Smooth muscle cell (in vitro differentiated cells): ENCODE data around the gene NDRG4. TPM values are rescaled to one million over a fixed set of nuclear protein-coding genes. Genes with fewer than 3 reads are reported as not detected.
A peak's percentile ranks its signal among the peaks of the same experiment; 100 is the strongest.

Experiments used
- DNase-seq: peaks from one replicate; lab custom pipeline; 2025; ENCODE audit not compliant: unreplicated experiment; lab: John Stamatoyannopoulos, UW
- H2AFZ ChIP-seq: fragments of 200-600 bp; sonication (generic); 2 replicates; pipeline ENCODE4 v1.6.0; 2016; ENCODE audit warnings: antibody characterized with exemption, low read depth, mild to moderate bottlenecking
- H3F3A ChIP-seq: fragments of 200-600 bp; sonication (generic); 2 replicates; pipeline ENCODE4 v1.6.0; 2017; ENCODE audit warnings: antibody characterized with exemption, low read depth
- H3K27ac ChIP-seq: fragments of 200-600 bp; sonication (generic); 2 replicates; pipeline ENCODE4 v1.5.1; 2016; ENCODE audit warnings: low read depth, mild to moderate bottlenecking
- H3K27me3 ChIP-seq: fragments of 200-600 bp; sonication (generic); 2 replicates; pipeline ENCODE4 v1.6.1; 2016; ENCODE audit warnings: low read depth, mild to moderate bottlenecking
- H3K36me3 ChIP-seq: fragments of 200-600 bp; sonication (generic); 2 replicates; pipeline ENCODE4 v1.5.1; 2016; ENCODE audit warnings: low read depth
- H3K4me1 ChIP-seq: fragments of 200-600 bp; sonication (generic); 2 replicates; pipeline ENCODE4 v1.5.1; 2016; ENCODE audit warnings: low read depth
- H3K4me2 ChIP-seq: fragments of 200-600 bp; sonication (generic); 2 replicates; pipeline ENCODE4 v1.6.0; 2016; ENCODE audit warnings: mild to moderate bottlenecking
- H3K4me3 ChIP-seq: fragments of 200-600 bp; sonication (generic); 2 replicates; pipeline ENCODE4 v1.5.1; 2016; ENCODE audit warnings: mild to moderate bottlenecking
- H3K79me2 ChIP-seq: fragments of 200-600 bp; sonication (generic); 2 replicates; pipeline ENCODE4 v1.6.0; 2016; ENCODE audit warnings: low read depth, mild to moderate bottlenecking
- H3K9ac ChIP-seq: fragments of 200-600 bp; sonication (generic); 2 replicates; pipeline ENCODE4 v1.6.0; 2016; ENCODE audit warnings: low read depth
- H3K9me3 ChIP-seq: fragments of 200-600 bp; sonication (generic); replicated peaks from 2 replicates; pipeline ENCODE4 v1.5.1; 2016; ENCODE audit warnings: low read depth
- H4K20me1 ChIP-seq: fragments of 200-600 bp; sonication (generic); 2 replicates; pipeline ENCODE4 v1.6.0; 2016; ENCODE audit warnings: low read depth
- WGBS: methylation state at CpG from one replicate; pipeline ENCODE4 v1.1.7; 2016; ENCODE audit warnings: low lambda C conversion rate; 5-methylcytosine and 5-hydroxymethylcytosine counted together
- polyA plus RNA-seq: library from polyadenylated mRNA; unstranded; fragments of >200 nt; fragmentation: Nextera tagmentation; extraction: Ambion mirVana; gene quantifications from 2 replicates; pipeline ENCODE4 v1.2.1, GENCODE V29; 2016
- total RNA-seq: library from RNA; depleted of rRNA; stranded (reverse); fragments of >200 nt; gene quantifications from 2 replicates; pipeline ENCODE4 v1.2.3, GENCODE V29; 2014
- TF ChIP-seq, protein P1 (sequence below): fragments of 200-600 bp; sonication (generic); IDR thresholded peaks from 2 replicates; pipeline ENCODE4 v1.5.1; 2017; ENCODE audit warnings: borderline replicate concordance, mild to moderate bottlenecking, antibody characterized with exemption; ENCODE audit not compliant: insufficient read depth, poor library complexity, severe bottlenecking

Gene NDRG4
- total and polyA plus RNA-seq, 2 experiments from 2014 or later = 9.9 to 23.0 TPM

- H3K9me3 ChIP-seq = no peaks in the 10 kb centered on the region
- no peaks in the 10 kb centered on the region for H3K4me1 ChIP-seq
- TF ChIP-seq, protein P1, sequence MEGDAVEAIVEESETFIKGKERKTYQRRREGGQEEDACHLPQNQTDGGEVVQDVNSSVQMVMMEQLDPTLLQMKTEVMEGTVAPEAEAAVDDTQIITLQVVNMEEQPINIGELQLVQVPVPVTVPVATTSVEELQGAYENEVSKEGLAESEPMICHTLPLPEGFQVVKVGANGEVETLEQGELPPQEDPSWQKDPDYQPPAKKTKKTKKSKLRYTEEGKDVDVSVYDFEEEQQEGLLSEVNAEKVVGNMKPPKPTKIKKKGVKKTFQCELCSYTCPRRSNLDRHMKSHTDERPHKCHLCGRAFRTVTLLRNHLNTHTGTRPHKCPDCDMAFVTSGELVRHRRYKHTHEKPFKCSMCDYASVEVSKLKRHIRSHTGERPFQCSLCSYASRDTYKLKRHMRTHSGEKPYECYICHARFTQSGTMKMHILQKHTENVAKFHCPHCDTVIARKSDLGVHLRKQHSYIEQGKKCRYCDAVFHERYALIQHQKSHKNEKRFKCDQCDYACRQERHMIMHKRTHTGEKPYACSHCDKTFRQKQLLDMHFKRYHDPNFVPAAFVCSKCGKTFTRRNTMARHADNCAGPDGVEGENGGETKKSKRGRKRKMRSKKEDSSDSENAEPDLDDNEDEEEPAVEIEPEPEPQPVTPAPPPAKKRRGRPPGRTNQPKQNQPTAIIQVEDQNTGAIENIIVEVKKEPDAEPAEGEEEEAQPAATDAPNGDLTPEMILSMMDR = no peak
- H3K36me3 ChIP-seq = no peaks in the 10 kb centered on the region
- no peaks in the 10 kb centered on the region for H3K27me3 ChIP-seq
- WGBS = 81% methylated on average over 11 of the region's 11 CpGs
- no peak for DNase-seq
- no peaks in the 10 kb centered on the region for H3F3A ChIP-seq
- H4K20me1 ChIP-seq = no peaks in the 10 kb centered on the region
- no peaks in the 10 kb centered on the region for H3K79me2 ChIP-seq
- H3K9ac ChIP-seq = no peak overlapping the region
- no peak overlapping the region for H3K27ac ChIP-seq
- H3K4me2 ChIP-seq = no peak overlapping the region
- H3K4me3 ChIP-seq = no peak overlapping the region
- H2AFZ ChIP-seq = no peak overlapping the region
Measured at GRCh38 chr16:58485184-58485887, 14.6 kb upstream of the NDRG4 start.

DNA sequence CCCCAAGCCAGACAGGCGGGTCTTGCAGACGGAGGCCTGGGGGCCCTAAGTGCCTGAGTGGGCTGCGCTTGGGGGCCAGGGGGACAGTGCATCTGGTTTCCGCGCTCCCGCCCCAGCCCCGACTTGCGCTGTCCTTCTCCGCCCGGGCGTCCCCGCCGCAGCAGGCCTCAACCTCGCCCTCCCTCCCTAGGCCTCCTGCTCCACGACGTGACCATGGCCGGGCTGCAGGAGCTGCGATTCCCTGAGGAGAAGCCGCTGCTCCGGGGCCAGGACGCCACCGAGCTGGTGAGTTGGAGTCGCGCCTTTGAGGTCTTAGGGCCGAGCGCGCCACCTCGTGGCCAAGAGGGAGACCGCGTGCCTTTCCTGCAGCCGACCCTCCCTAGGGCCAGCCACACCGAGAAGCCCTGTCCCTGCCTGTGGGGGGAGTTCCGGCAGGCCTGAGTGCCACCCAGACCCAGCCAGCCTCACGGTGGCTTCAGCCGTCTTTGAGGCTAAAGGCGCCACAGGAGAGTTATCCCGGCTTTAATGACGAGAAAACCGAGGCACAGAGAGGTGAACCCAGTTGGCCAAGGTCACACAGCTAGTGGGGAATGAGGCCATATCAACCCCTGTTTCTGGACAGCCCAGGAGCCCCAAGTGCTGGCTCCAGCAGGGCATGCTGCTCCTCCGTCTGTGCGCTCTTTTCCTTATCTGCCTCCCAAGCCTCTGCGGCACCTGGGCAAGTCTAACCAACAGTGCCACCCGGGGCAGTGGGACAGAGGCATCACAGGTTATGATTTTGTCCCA, 12.2 kb upstream of the NDRG4 start:
- WGBS = 27% methylated on average over 28 of the region's 43 CpGs
- H2AFZ ChIP-seq = peak overlapping the region; percentile 69
- H3K4me1 ChIP-seq = no peaks in the 10 kb centered on the region
- no peaks in the 10 kb centered on the region for H3K36me3 ChIP-seq
- TF ChIP-seq, protein P1 = peak; percentile 88
- H3K9ac ChIP-seq = no peak overlapping the region
- no peaks in the 10 kb centered on the region for H3K27me3 ChIP-seq
- no peaks in the 10 kb centered on the region for H3F3A ChIP-seq
- no peaks in the 10 kb centered on the region for H4K20me1 ChIP-seq
- peak; percentile 53 for DNase-seq
- no peak overlapping the region for H3K4me3 ChIP-seq
- no peaks in the 10 kb centered on the region for H3K79me2 ChIP-seq
- no peak overlapping the region for H3K27ac ChIP-seq
- no peaks in the 10 kb centered on the region for H3K9me3 ChIP-seq
- peak overlapping the region; percentile 84 for H3K4me2 ChIP-seq

GRCh38 chr16:58488531-58488930, 11.4 kb upstream of the NDRG4 start:
- H3K79me2 ChIP-seq = no peaks in the 10 kb centered on the region
- H3K4me1 ChIP-seq = no peaks in the 10 kb centered on the region
- H3K9me3 ChIP-seq = no peaks in the 10 kb centered on the region
- WGBS = 37% methylated on average over 3 of the region's 3 CpGs
- no peaks in the 10 kb centered on the region for H3F3A ChIP-seq
- H3K4me2 ChIP-seq = no peak overlapping the region
- no peaks in the 10 kb centered on the region for H3K27me3 ChIP-seq
- H4K20me1 ChIP-seq = no peaks in the 10 kb centered on the region
- H3K27ac ChIP-seq = no peak overlapping the region
- TF ChIP-seq, protein P1 = no peak
- no peak overlapping the region for H3K9ac ChIP-seq
- H3K4me3 ChIP-seq = no peak overlapping the region
- no peaks in the 10 kb centered on the region for H3K36me3 ChIP-seq
- no peak overlapping the region for H2AFZ ChIP-seq
- DNase-seq = no peak
